HG03378 (cell line): ENCODE measurements around the gene SPESP1.

Experiments used
- ATAC-seq: cut with Tn5 transposase; IDR thresholded peaks from one replicate; pipeline ENCODE4 v1.9.1; 2021; ENCODE audit warnings: mild to moderate bottlenecking, moderate library complexity; ENCODE audit not compliant: unreplicated experiment

Gene SPESP1

DNA sequence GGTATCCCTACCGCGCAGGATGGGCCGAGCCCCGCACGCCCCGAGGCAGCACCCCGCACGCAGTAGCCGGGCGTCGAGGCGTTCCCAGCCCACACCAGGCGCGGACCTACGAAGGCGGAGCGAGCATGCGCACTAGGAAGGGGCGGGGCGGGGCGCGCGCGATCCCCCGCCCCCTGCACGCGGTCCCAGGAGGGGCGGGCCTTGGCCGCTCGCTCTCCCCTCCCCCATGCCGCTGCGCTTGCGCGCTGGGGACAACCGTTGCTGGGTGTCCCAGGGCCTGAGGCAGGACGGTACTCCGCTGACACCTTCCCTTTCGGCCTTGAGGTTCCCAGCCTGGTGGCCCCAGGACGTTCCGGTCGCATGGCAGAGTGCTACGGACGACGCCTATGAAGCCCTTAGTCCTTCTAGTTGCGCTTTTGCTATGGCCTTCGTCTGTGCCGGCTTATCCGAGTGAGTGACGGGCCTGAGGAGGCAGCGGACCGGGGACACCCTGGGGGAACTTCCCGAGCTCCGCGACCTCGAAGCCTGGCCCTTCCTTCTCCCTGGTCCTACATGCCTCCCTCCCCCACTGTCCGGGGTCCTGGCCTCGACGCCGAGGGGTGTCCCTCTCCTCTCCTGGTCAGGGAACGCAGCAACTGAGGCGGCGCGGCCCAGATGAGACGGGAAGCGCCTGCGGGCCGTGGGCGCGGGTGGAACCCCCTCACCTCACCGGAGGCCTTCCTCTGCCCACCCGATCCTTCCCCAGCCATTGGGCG is at the start of gene SPESP1:
TSS of gene SPESP1 (plus strand) at position 258 of the 755 bp plus-strand sequence. CDS start at position 387, 129 bp downstream.
- ATAC-seq, result no peak

DNA sequence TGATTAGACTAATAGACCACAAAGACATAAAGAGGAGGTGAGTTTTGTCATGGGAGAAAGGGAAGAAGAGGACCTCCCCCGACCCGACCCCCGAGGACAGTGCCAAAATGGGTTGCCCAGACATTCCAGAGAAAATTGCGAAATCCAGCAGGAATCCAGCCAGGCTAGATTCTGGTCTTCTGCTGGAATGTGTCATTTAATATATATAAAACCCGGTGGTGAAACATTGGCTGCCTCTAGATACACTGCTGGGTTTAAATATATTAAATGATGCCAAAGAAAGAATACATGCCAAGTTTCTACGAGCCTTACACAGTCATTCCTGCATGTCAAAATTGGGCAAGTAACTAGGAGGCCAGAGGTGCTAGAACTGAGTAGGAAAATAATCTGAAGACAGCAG is 45.3 kb upstream of the SPESP1 start:
- no peak for ATAC-seq

- no peak for ATAC-seq
Measured at GRCh38 chr15:68887120-68887519, 43.2 kb upstream of the SPESP1 start.

GRCh38 chr15:68887819-68888218 is 42.5 kb upstream of the SPESP1 start:
- ATAC-seq, result no peak

DNA sequence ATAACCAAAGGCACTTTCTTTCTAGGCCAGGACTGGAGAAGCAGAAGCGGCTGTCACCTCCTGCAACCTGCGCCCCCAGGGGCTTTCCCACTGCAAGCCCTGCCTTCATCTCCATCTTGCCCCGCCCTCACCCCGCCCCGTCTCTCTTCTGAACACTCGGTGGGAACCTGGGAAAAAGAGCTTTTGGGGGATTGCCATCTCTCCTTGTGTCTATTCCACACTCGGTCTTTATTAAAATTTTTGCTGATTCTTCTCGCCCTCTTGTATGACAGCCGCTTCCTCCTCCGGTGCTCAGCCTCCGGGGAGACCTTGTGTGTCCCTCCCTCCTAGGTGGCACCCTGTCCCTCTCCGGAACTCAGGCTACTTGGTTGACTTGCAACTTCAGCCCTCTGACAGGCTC is 41.9 kb upstream of the SPESP1 start:
- ATAC-seq, result no peak

DNA sequence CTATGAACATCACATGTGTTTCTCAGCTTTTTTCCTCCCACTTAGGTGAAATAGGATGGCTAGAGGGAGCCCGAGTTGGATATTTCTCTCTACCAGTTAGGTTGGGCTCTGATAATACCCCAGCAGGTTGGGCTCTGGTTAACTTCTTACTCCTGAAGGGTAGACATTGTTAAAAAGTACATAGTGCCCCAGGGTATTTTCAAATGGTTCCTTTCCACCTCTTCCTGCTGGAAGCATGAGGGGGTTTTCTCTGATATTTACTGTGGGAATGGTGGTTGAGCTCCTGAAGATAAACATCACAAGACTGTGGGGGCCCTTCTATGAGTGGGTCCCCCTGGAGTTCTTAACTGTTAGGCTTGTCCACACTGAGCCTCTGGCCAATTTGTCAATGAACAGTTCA is 36.1 kb upstream of the SPESP1 start:
- ATAC-seq, result no peak

DNA sequence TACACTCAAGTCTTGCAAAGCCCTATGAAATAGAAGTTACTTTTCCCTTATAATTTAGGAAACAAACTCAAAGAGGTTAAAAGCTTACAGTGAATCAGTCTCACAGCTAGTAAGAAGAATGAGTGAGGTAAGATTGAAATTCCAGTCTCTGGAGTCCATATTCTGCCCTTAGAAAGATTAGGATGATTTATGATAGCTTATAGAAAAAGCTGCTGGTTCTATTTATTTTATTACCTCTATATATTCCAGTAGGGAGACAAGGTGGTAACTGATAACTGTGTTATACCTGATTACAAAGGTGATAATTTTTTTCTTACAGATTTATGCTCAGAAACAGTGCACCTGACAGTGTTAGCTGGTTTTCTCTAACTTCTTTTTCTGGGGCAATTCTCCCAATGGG is 34.1 kb upstream of the SPESP1 start:
- no peak for ATAC-seq

DNA sequence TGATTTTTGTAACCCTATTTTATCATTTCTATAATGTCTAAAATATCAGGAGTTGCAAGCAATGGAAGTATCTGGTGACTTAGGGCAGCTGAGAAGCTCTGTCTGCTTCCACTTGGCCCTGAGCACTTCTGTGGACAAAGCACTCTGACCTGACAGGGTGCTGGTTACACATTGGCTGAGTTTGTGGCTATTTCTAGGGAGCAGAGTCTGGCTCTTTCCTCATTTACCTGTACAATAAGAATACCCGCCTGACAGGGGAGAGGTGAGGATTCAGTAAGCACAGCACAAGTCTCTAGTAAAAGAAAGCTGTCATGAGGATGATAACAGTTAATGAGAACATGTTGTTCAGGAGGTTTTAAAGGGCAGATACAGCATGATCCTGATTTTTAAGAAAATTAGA is 33.3 kb upstream of the SPESP1 start:
- ATAC-seq, result no peak

GRCh38 chr15:68900027-68900426 is 30.3 kb upstream of the SPESP1 start:
- ATAC-seq, result no peak

DNA sequence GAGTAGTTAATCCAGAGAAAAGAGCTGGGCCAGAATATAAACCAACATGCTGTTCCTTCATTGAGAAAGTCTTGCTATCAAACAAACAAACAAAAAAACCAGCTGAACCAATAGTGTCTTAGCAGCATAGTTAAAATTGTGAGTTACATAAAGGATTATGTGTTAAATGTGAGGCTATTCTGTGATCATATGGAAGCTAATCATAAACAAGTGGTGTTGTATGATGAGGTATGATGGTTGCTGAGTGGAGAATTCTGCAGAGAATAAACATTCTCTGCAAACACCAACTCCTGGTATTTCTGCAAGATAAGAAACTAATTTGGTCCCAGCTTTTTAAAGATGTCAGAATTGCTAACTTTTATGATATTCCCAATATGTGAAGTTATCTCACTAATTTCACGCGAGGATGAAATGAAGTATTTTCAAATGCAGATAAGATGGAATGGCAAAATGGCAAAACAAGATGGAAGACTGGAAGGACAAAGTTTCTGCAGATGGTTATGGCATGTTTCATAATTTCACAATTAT is 22.9 kb upstream of the SPESP1 start:
- ATAC-seq, result no peak

- no peak for ATAC-seq
Measured at GRCh38 chr15:68909601-68910100, 20.7 kb upstream of the SPESP1 start.

DNA sequence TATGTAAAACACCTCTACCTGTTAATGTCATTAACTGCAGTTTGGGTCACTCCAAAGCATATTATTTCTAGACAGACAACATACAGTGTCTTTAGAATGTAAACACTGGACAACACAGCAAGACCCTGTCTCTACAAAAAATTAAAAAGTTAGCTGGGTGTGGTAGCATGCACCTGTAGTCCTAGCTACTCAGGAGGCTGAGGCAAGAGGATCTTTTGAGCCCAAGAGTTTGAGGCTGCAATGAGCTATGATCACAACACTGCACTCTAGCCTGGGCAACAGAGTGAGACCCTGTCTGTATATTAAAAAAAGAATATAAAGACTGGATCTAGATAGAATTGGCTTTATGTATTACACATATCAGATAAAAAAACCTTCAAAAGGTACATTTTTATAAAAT is 20.0 kb upstream of the SPESP1 start:
- no peak for ATAC-seq

DNA sequence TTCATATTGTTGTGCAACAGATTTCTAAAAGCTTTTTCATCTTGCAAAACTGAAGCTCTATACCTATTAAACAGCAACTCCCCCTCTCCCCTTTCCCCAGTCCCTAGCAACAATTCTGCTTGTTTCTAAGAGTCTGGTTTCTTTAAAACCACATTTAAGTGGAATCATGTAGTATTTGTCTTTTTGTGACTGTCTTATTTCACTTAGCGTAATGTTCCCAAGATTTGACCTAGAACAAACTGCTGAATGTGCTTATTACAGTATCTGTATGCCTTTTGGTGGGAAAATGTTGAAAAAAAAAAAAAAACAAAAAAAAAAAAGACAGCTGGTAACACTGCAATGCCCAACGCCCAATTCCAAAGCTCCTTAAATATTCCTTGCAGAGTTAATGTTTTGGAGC is 19.5 kb upstream of the SPESP1 start:
- no peak for ATAC-seq

DNA sequence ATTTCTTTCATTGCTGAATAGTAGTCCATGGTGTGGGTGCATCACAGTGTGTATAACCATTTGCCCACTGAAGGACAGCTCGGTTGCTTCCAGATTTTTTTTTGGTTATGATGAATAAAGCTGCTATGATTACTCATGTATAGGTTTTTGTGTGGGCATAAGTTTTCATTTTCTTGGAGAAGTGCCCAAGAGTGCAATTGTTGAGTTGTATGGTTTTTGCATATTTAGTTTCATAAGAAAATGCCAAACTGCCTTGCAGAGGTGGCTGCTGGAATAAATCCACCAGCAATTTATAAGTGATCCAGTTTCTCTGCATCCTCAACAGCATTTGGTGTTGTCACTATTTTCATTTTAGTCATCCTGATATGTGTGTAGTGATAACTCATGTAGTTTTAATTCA is 8.4 kb upstream of the SPESP1 start:
- ATAC-seq, result no peak

DNA sequence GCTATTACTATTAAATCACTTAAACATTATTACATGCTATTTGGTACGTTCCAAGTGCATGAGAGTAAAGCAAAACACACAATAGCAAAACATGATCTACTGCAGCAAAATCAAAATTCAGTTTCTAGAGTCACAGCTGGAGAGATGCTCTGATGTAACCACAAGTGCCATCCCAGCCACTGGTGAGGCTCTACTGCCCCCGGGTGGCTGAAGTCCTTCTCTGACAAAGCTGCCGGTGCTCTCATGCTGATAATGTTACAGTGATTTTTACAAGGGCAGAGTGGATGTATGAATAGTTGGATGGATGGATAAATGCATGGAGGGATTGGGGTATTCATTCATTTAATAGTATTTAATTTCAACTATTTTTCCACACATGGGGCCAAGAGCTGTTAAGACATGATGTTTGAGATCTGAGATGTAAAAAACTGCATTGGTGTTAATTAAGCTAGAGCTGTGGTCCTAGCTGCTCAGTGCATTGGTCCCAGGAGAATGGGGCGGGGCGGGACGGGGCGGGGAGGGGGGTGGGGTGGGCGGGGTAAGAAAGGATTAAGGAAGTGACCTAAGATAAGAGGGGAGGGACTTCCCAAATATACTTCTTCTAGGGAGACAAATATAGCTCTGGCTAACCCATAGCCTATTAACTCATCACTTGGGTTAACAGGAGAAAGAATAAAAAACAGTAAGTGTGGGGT is 5.3 kb upstream of the SPESP1 start:
- no peak for ATAC-seq

DNA sequence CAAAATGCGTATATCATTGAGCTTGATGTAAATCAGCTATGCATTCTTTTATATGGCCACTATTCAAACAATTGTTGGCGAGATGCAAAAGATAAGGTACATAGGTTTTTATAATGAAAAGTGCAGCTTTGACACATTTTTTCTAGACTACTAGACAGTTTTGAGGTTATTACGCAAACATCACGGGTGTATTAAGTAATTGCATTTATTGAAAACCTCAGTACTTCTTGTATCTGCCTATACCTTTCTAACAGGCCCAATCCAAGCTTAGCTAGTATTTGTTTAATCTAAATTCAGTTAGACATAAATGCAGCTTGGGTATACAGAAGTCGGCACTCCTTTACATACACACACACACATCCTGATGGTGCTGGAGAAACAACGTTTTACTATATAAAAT is 2.7 kb downstream of the SPESP1 start:
- no peak for ATAC-seq

DNA sequence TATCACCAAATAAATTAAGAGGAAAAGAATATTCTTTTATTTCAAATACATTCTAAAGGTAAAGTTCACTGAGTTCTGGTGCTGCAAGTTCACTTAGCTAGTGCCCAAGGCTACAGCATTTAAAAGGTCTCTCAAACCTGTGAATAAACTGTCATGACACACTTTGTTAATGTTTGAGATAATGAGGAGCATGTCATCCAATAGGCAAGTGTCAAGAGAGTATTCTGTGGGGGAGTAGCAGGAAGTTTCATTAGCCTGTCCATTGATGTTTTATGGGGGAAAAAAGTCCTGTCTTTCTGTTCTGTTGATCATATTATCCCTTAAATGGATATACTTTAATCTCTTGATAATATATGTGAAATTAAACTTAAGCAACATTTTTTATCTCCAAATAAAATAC is 4.0 kb downstream of the SPESP1 start:
- ATAC-seq, result no peak

DNA sequence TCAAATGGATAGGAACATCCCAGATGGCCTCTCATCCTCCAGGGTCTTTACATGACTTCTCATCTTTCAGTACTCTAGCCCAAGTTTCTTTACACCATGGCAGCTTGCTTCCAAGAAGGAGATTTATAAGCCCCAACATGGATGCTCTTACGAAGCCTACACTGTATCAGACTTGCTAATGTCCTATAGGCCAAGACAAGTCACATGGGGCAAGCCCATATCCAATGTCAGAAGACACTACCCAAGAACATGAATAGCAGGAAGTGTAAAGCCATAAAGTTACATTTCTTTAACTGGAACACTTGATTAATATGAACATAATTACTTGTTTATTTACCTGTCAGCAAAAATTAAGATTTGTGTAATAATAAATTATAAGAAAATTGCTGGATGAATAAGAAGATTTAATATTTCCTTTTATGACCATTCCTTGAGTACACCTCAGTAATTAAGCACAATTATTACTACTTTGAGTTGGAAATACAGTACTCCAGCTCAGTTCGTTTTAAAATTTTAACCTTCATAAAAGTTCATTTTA is 5.1 kb downstream of the SPESP1 start:
- no peak for ATAC-seq

DNA sequence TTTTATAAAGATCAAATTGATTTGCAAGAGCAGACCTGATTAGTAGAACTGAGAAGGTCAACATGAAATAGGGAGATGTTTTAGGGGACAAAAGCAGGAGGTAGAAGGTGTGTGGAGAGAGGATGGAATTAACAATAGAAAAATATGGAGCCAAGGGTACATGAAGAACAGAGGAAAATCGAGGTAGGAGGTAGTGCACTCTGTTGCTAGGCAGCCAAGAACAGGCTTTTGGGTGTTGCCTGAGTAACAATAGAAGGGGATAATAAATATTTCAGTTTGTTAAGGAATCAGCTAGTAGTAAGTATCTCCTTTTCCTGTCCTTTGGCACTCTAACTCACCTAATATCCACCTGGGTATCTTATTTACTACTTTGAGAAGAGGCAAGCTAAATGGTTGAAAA is 9.2 kb downstream of the SPESP1 start:
- no peak for ATAC-seq

GRCh38 chr15:68951813-68952212 is 21.5 kb downstream of the SPESP1 start:
- no peak for ATAC-seq

DNA sequence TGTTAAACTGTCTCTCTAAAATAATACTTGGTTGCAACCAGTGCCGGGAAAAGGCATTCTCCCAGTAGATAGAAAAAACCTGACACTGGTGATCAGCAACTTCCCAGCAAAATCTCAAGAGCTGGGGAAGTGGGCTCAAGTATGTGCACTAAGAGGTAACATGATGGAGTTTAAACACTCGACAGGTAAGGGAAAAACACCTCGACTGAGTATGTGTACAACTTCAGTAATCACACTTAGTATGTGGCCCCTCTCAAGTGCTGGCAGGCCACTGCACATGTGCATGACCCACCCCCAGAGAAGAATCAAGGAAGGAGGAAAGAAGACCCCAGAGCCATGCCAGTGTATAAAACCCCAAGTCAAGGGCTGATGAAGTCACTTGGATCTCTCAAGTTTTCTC is 27.4 kb downstream of the SPESP1 start:
- ATAC-seq, result no peak

- no peak for ATAC-seq
Measured at GRCh38 chr15:68958597-68958996, 28.3 kb downstream of the SPESP1 start.
